HG02642 (cell line): ENCODE results near the gene IPO7.
A peak's percentile ranks its signal among the peaks of the same experiment; 100 is the strongest.
"Not testable (repeated sequence)": the region's sequence is repeated elsewhere in the genome, so short reads cannot be mapped to it uniquely, and the experiment has no call there.

Source experiments
- ATAC-seq: cut with Tn5 transposase; IDR thresholded peaks from one replicate; pipeline ENCODE4 v1.9.1; 2021; ENCODE audit warnings: mild to moderate bottlenecking; ENCODE audit not compliant: unreplicated experiment, poor library complexity

The IPO7 gene

GRCh38 chr11:9397746-9398680 lies 13.6 kb downstream of the IPO7 start:
- no peak for ATAC-seq

GRCh38 chr11:9399466-9399865 lies 15.0 kb downstream of the IPO7 start:
- no peak for ATAC-seq

- not testable (repeated sequence) for ATAC-seq
These were observed 17.4 kb downstream of the IPO7 start for GRCh38 chr11:9401884-9402283.

GRCh38 chr11:9428706-9429105 lies 44.3 kb downstream of the IPO7 start:
- no peak for ATAC-seq

- no peak for ATAC-seq
These were observed 54.2 kb downstream of the IPO7 start for GRCh38 chr11:9438611-9439010.

GRCh38 chr11:9446230-9446629 lies 61.8 kb downstream of the IPO7 start:
- ATAC-seq, result no peak

GRCh38 chr11:9448576-9449352 lies 64.3 kb downstream of the IPO7 start:
- ATAC-seq, result no peak

GRCh38 chr11:9452023-9452422 lies 67.6 kb downstream of the IPO7 start:
- not testable (repeated sequence) for ATAC-seq

- no peak for ATAC-seq
These were observed 71.3 kb downstream of the IPO7 start for GRCh38 chr11:9455722-9456121.

GRCh38 chr11:9459667-9460321 lies 75.3 kb downstream of the IPO7 start:
- ATAC-seq, result no peak

GRCh38 chr11:9460322-9461062 lies 76.0 kb downstream of the IPO7 start, which contains the start of gene ZNF143:
ZNF143 (plus strand) TSS chr11:9461012; CDS start chr11:9471309, 10,297 bp downstream.
- peak; percentile 87 for ATAC-seq

GRCh38 chr11:9461063-9461759 lies 76.8 kb downstream of the IPO7 start:
- peak; percentile 55 for ATAC-seq

GRCh38 chr11:9461760-9462134 lies 77.3 kb downstream of the IPO7 start:
- no peak for ATAC-seq

- no peak for ATAC-seq
These were observed 77.8 kb downstream of the IPO7 start for GRCh38 chr11:9462172-9462799.

- ATAC-seq, result no peak
These were observed 78.5 kb downstream of the IPO7 start for GRCh38 chr11:9462806-9463537.

- ATAC-seq, result no peak
These were observed 86.3 kb downstream of the IPO7 start for GRCh38 chr11:9470765-9471164.

- no peak for ATAC-seq
These were observed 89.0 kb downstream of the IPO7 start for GRCh38 chr11:9473408-9473807.

- no peak for ATAC-seq
These were observed 95.4 kb downstream of the IPO7 start for GRCh38 chr11:9479899-9480298.
